Pons (tissue), 1 donor: ENCODE results near the gene PDE9A.

Experiments
- DNase-seq: peaks from one replicate; pipeline ENCODE4 v3.0.0-alpha.2; 2016; ENCODE audit warnings: low spot score

The PDE9A gene

GRCh38 chr21:42688226-42688840 lies 34.9 kb downstream of the PDE9A start:
- no peak for DNase-seq

GRCh38 chr21:42688841-42689371 lies 35.5 kb downstream of the PDE9A start:
- DNase-seq = no peak

GRCh38 chr21:42690586-42690985 lies 37.2 kb downstream of the PDE9A start:
- no peak for DNase-seq

- DNase-seq = no peak
Observed at GRCh38 chr21:42691901-42692559, 38.6 kb downstream of the PDE9A start.

GRCh38 chr21:42692688-42693087 lies 39.3 kb downstream of the PDE9A start:
- DNase-seq = no peak

- DNase-seq = no peak
Observed at GRCh38 chr21:42694751-42695696, 41.6 kb downstream of the PDE9A start.

- DNase-seq = peak; percentile 42
Observed at GRCh38 chr21:42695697-42696380, 42.4 kb downstream of the PDE9A start.

- DNase-seq = no peak
Observed at GRCh38 chr21:42696501-42697040, 43.1 kb downstream of the PDE9A start.

- no peak for DNase-seq
Observed at GRCh38 chr21:42698733-42699132, 45.3 kb downstream of the PDE9A start.

- no peak for DNase-seq
Observed at GRCh38 chr21:42699196-42699595, 45.8 kb downstream of the PDE9A start.

- no peak for DNase-seq
Observed at GRCh38 chr21:42701706-42702456, 48.5 kb downstream of the PDE9A start.

- DNase-seq = no peak
Observed at GRCh38 chr21:42702720-42703119, 49.3 kb downstream of the PDE9A start.

- no peak for DNase-seq
Observed at GRCh38 chr21:42703136-42703908, 49.9 kb downstream of the PDE9A start.

- DNase-seq = no peak
Observed at GRCh38 chr21:42703965-42704364, 50.5 kb downstream of the PDE9A start.

GRCh38 chr21:42704861-42705260 lies 51.4 kb downstream of the PDE9A start:
- DNase-seq = no peak

GRCh38 chr21:42705346-42705745 lies 51.9 kb downstream of the PDE9A start:
- DNase-seq = no peak

- DNase-seq = no peak
Observed at GRCh38 chr21:42705746-42706374, 52.4 kb downstream of the PDE9A start.

- no peak for DNase-seq
Observed at GRCh38 chr21:42706765-42707164, 53.3 kb downstream of the PDE9A start.

- no peak for DNase-seq
Observed at GRCh38 chr21:42707207-42707830, 53.9 kb downstream of the PDE9A start.
